ENCODE data around the gene CPM.

CPM gene

GRCh38 chr12:68901145-68901544 is 31.8 kb downstream of the CPM start:
- no peak for DNase-seq (ENCODE audit: low read depth)
- H3K4me3 ChIP-seq (ENCODE audit: low read depth, low read length): no peak overlapping the region
- TF ChIP-seq CTCF (IDR thresholded peaks at IDR 0.05; ENCODE audit: control insufficient read depth, extremely low read depth, insufficient read depth): no peak

- H3K4me3 ChIP-seq (ENCODE audit: low read depth, low read length): no peak overlapping the region
- no peak for DNase-seq (ENCODE audit: low read depth)
- TF ChIP-seq CTCF (IDR thresholded peaks at IDR 0.05; ENCODE audit: control insufficient read depth, extremely low read depth, insufficient read depth): no peak
These were observed 32.7 kb downstream of the CPM start for GRCh38 chr12:68900241-68900640.

GRCh38 chr12:68899251-68899771 is 33.7 kb downstream of the CPM start:
- H3K4me3 ChIP-seq (ENCODE audit: low read depth, low read length): no peak overlapping the region
- DNase-seq (ENCODE audit: low read depth): peak; percentile 40
- peak; percentile 83 for TF ChIP-seq CTCF (IDR thresholded peaks at IDR 0.05; ENCODE audit: control insufficient read depth, extremely low read depth, insufficient read depth)

GRCh38 chr12:68896881-68897540 is 36.0 kb downstream of the CPM start:
- DNase-seq (ENCODE audit: low read depth): no peak
- H3K4me3 ChIP-seq (ENCODE audit: low read depth, low read length): no peak overlapping the region
- TF ChIP-seq CTCF (IDR thresholded peaks at IDR 0.05; ENCODE audit: control insufficient read depth, extremely low read depth, insufficient read depth): no peak

GRCh38 chr12:68894276-68894855 is 38.6 kb downstream of the CPM start:
- no peak for DNase-seq (ENCODE audit: low read depth)
- TF ChIP-seq CTCF (IDR thresholded peaks at IDR 0.05; ENCODE audit: control insufficient read depth, extremely low read depth, insufficient read depth): no peak
- H3K4me3 ChIP-seq (ENCODE audit: low read depth, low read length): no peak overlapping the region

GRCh38 chr12:68893741-68894140 is 39.2 kb downstream of the CPM start:
- no peak overlapping the region for H3K4me3 ChIP-seq (ENCODE audit: low read depth, low read length)
- TF ChIP-seq CTCF (IDR thresholded peaks at IDR 0.05; ENCODE audit: control insufficient read depth, extremely low read depth, insufficient read depth): no peak
- DNase-seq (ENCODE audit: low read depth): no peak
